IPS-18c (cell line): ENCODE data around the gene TTBK2.
A peak's percentile ranks its signal among the peaks of the same experiment; 100 is the strongest.

Experiments
- H3K4me3 ChIP-seq: 2 replicates; pipeline ENCODE4 v1.7.0; 2013; ENCODE audit warnings: low read depth, mild to moderate bottlenecking, low read length, moderate library complexity; ENCODE audit not compliant: insufficient read depth
- H3K9me3 ChIP-seq: one replicate; pipeline ENCODE4 v1.6.1; 2013; ENCODE audit warnings: mild to moderate bottlenecking, low read length, moderate library complexity; ENCODE audit not compliant: control insufficient read depth, insufficient read depth

TTBK2 gene

DNA sequence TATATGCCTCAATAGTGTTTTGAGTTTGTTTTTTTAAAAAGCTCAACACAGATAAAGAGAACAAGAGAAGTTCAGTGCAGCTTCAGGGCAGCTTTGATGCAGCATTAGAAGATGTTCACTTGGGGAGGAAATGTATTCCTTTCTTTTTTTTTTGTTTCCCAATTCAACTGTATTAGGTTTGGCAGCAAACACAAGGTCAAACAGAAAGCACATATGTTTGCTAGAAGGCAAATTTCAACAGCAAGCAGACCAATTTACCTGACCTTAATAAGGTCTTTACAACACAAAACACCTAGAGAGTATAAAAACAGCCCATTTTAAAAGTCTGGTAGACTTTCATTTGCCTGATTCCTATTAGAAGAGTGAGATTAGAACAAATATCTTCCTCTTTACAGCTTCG, 176.4 kb downstream of the TTBK2 start:
- H3K9me3 ChIP-seq, result no peaks in the 10 kb centered on the region

DNA sequence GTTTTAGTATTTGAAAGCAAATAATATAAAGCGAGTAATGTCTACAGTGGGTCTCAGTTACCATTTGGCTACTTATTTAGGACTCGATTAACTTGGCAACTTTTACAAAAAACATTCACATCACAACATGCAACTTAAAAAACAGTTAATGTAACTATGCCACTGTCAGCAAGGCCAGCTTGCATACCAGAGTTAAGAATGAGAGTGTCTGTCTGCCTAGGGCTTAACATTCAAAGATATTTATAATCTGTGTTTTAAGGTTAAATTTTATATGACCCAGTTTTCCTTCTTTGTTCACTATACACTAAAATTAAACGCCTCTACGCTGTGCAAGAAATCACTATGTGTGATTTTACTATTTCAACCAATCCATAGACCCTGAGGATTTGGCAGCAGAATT, 178.4 kb downstream of the TTBK2 start:
- Histone ChIP-seq H3K9me3 (no peaks in the 10 kb centered on the region), H3K4me3 (no peak overlapping the region)

More for the DNA sequence above, 176.4 kb downstream of the TTBK2 start:
- H3K4me3 ChIP-seq, result no peak overlapping the region

DNA sequence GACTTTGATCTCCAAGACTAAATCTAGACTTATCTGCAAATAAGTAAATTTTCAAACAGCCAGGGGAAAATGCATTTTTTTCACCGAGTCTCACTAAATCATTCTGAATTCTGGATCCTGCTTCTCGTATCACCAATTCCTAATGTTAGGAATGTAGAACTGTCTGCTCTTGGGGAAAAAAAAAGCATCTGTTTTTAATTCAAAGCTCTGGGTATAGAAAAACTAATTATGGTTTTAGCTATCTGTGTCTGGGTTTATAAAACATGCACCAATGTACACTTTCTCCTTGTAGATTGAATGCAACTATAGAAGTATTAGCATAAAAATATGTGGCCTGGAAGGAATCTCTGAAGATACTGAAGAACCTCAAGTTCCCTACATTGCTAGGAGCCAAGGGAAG, 178.9 kb downstream of the TTBK2 start:
- H3K4me3 ChIP-seq, result no peak overlapping the region
- no peaks in the 10 kb centered on the region for H3K9me3 ChIP-seq

DNA sequence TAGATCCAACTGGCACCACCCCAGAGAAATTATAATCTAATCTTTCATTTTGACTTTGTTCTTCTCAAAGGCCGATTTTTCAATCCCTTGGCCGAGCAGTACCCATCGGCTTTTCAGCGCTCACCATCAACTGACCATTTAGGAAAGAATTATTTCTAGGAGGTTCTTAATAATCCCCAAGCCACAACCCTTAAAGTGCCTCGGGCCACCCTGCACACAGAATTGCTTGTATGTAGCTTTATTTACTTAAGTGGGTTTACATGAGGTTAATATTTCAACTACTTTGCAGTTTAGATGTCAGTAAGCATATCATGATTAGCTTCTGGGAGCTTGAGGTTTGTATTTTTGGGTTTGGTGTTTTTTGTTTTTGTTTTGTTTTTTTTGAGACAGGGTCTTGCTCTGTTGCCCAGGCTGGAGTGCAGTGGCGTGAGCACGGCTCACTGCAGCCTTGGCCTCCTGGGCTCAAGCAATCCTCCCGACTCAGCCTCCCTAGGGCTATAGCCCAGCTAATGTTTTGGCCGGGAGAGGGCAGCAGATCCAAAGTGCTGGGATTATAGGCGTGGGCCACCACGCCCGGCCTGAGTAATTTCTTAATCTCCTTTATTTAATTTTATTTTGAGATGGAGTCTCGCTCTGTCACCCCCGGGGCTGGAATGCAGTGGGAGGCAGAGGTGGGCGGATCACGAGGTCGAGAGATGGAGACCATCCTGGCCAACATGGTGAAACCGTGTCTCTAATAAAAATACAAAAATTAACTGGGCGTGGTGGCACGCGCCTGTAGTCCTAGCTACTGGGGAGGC, 182.8 kb downstream of the TTBK2 start:
- Histone ChIP-seq H3K9me3 (no peaks in the 10 kb centered on the region), H3K4me3 (peak overlapping the region; percentile 91)

DNA sequence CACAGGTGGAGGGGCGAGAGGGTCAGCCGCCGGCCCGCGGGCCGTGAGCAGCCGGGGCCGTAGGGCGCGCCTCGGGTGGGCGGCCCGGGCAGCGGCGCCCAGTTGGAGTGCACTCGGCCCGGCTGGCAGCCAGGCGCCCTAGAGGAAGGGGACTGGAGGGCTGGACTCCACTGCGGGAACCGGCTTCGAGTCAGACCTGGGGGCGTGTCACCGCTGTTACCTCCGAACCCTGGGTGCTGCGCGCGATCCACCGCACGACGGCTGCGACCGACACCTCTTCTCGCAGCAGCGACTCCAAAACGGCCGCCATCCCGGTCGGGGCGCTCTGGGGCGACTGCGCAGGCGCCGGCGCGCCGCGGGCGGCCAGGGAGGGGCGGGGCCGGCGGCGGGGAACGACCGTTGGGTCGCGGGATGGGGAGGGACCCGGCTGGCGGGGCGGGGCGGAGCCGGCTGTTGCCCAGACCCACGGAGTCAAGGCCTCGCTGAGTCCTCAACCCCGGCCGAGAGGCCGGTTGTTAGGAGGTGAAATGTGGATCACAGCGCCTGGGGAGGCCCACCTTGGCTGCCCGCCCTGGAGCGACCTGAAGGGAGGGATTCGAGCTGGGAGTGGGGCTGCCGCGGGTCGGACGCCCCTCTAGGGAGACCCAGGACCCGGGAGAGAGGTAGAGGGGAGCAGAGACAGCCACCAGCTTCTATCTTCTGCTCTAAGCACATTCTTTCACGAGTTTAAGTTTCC, 183.6 kb downstream of the TTBK2 start, which contains the start of gene CDAN1:
Gene CDAN1 (minus strand): TSS at position 336 of the 736 bp plus-strand sequence. CDS start 26 bp downstream, at position 310.
- H3K4me3 ChIP-seq, result peak within 1 kb of the TSS; percentile 91
- H3K9me3 ChIP-seq, result no peaks in the 10 kb centered on the region

DNA sequence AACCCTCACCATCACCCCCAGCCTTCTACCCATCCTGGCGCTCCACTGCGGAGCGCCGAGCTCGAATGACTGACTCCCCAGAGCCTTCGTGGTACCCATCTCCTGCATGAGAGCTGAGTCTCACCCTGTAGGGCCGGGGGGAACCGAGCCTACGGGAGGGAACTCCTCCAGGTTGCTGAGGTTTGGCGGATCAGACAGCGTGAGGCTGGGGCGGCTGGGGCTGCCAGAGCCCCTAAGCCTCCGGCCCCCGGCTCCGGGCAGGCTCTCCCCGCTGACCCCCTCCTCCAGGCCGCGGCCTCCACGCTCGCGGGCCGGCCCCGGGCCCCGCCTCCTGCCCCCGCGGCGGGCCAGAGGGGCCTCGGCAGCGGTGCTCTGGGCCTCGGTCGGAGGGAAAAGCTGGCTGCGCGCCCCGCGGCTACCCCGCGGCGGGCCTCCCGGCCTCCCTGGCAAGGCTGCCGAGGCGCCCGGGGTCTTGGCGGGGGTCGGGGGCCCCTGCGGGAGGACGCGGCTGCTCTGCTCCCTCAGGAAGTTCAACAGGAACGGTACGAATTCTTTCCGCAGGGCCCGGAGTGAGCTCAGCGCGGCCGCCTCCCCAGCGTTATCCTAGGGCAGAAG, 184.3 kb downstream of the TTBK2 start:
- no peaks in the 10 kb centered on the region for H3K9me3 ChIP-seq
- peak overlapping the region; percentile 91 for H3K4me3 ChIP-seq

DNA sequence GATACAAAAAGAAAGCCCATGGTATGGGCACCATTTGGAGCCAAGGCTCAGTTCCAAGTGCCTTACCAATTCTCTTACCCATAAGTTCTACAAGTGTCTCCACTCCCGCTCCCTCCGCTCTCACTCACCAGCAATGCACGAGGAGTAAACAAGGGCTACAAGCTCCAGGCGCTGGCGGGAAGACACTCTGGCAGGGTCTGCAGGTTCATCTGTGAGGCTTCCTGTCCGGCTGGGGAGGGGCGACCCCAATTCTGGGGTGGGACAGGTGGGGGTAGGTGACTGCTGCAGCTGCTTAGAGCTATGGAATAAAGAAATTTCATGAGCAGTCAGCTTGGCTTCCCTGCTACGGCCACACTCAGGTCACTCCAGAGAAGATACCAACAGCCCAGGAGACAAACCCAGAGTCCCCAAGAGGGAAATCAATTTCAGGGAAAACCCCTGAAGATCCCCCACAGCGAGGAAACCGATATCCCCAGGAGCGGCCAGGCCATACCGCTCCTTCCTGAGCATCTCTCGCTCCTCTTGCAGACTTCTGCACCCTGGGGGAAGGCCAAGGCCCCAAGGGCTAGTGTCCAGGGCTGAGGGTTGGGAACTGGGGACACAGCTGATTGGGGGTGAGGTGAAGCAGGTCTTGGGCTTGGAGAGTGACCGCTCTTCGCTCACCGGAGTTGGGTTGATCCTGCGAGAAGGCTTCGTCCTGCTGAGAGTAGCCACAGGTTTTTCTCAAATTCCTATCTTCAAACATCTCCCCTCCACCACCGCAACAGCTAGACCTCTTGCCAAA, 185.0 kb downstream of the TTBK2 start:
- H3K9me3 ChIP-seq, result no peaks in the 10 kb centered on the region
- peak overlapping the region; percentile 91 for H3K4me3 ChIP-seq

DNA sequence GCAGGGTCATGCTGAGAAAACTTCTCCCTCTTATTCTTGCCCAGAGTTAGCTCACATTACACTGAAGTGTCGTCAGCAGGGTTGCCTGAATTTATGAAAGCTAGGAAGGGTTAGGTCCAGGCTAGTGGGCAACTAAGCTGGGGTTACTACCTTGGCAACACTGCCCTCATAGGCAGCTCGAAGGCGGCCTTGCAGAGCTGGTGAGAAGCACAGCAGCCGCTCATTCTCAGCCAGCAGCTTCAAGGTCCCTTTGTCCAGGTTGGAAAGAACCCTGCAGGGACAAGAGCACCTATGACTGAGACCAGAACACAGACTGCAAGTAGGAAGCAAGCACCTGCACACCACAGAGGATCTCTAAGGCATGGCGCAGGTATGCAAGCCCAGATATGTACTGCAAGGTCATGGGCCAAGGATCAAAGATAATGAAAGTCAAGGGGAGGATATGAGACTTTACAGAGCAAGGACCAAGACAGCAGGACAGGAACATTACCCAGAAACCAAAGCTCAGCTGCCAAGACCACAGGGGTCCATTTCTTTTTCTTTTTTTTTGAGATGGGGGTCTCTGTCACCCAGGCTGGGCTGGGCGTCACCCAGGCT, 186.4 kb downstream of the TTBK2 start:
- no peaks in the 10 kb centered on the region for H3K9me3 ChIP-seq

DNA sequence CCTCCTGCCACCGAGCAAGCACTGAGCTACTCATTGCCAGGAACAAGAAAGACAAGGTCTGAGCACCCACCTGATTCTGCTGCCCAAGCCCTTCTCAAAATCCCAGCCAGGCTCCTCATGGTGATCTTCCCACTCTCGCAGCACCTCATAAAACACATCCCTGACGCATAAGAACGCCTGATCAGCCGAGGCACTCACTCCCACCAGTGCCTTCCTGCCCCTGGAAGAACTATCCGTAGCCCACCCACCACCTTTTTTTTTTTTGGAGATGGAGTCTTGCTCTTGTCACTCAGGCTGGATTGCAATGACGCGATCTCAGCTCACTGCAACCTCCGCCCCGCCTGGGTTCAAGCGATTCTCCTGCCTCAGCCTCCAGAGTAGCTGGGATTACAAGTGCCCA, 187.6 kb downstream of the TTBK2 start:
- no peak overlapping the region for H3K4me3 ChIP-seq

More for the DNA sequence above, 186.4 kb downstream of the TTBK2 start:
- H3K4me3 ChIP-seq, result no peak overlapping the region

DNA sequence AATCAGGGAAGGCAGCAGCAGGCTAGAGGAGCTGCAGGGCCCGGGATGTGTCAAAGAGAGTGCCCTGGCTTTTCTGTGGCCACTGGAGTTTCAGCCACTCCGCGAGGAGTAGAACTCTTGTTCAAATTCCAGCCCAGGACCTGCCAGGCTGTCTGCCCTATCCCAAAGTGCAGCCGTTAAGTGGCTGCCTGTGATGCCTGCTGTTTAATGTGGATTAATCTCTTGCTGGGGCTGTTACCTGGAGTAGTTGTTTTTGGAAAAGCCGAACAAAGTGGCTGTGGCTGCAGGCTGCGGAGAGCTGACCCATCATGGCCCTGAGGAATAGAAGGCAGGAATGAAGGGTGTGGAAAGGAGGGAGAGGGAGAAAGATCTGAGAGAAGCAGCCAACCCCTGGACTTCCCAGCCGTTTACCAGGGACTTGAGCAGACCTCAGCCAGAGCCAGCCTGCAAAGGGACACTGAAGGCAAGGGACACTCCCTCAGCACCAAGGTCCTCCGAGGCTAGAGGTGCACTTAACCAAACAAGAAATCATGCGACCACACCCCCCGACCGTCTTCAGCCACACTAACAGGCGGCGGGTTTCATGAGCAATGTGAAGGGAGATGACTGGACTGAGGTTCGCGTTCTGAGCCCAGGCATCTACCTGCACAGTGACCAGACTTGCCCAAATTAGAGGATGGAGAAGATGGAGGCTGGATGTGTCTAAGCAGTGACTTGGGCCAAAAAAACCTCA, 188.3 kb downstream of the TTBK2 start:
- H3K4me3 ChIP-seq, result no peak overlapping the region
- H3K9me3 ChIP-seq, result no peaks in the 10 kb centered on the region

More for the DNA sequence above, 187.6 kb downstream of the TTBK2 start:
- no peaks in the 10 kb centered on the region for H3K9me3 ChIP-seq

DNA sequence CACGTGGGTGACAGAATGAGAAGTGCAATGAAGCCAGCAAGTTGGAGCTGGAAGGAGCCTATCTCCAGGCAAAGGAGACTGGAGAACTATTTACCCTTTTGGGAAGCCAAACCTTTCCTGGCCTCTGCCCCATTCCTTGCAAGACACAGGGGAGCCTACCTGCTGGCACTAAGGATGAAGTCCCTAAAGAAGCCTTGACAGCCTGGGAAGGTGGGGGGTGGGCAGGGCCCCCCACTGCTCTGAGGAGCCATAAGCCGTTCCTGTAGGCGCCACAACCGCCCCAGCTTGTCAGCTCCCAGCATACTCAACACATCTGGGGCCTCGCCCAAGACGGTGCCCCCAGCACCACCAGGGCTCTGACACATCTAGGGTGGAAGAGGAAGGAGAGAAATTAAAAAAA, 189.1 kb downstream of the TTBK2 start:
- Histone ChIP-seq H3K4me3 (no peak overlapping the region), H3K9me3 (no peaks in the 10 kb centered on the region)

DNA sequence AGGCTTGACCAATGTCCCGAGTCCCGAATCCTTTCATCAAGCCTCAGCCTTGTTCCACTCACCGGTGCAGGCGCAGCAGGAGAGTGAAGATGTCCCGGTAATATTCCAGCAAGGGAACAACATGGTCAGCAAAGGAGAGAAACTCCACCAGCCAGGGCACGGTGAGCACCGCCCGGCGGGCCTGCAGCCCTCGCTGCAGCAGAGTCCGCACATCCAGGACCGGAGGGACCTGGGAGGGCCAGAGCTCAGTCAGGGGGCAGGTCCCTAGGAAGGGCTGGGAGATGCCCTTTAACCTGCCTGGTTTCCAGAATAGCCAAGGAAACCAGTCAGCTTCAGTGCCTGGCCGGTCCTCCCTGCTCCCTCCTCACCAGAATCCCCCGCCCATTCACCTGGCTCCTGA, 190.0 kb downstream of the TTBK2 start:
- Histone ChIP-seq H3K9me3 (no peaks in the 10 kb centered on the region), H3K4me3 (no peak overlapping the region)

DNA sequence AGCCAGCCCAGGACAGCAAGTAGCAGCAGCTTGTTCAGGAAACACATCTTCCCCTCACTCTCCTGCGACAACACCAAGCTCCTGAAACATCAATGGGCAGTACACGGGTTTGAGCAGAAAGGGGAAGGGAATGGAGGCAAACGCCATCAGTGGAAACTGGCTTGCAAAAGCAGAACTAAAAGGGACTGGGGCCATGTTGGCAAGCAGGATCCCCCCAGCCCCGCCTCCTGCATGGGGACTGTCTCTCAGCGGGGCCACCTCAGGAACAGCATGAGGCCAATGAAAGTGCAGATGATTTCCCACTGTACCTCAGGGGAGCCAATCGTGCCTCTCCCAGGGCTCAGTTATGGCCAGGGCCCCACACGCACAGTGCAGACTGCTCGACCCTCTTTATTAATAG, 190.4 kb downstream of the TTBK2 start:
- Histone ChIP-seq H3K9me3 (no peaks in the 10 kb centered on the region), H3K4me3 (no peak overlapping the region)

DNA sequence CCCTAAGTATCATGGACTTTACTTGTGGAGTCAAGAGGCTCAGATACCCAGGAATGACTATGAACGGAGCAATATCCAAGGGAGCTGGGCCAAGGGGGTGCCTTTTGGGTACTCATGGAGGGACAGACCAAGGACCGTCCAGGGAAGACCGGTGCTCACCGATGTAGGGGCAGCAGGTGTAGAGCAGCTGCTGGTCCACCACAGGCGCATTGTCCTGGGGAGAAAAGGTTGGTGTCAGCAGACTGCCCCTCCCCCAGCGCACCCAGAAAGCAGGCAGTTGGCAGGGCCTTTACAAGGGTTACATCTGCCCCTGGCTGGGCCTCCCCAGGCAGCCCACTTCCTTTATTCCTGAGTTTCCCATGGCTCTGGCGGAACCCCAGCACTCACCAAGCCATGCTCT, 191.2 kb downstream of the TTBK2 start:
- Histone ChIP-seq H3K4me3 (no peak overlapping the region), H3K9me3 (no peaks in the 10 kb centered on the region)

DNA sequence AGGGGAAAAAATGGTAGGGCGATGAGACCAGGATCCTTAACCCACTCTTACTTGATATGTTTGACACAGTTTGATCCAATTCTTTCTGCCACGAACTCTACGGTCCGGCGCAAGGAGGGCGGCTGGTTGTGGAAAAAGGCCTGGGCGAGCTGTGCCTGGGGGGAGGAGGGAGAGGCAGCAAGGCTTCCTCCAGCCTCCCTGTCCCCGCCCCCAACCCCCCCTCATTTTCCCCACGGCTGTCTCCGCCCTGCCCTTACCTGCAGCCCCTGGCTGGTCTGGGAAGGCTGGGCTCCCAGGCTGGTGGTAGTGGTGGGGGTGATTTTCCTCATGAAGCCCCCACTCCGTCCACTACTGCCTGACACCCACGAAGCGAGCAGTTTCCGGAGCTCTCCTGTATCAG, 191.6 kb downstream of the TTBK2 start:
- H3K9me3 ChIP-seq, result no peaks in the 10 kb centered on the region
- H3K4me3 ChIP-seq, result no peak overlapping the region

DNA sequence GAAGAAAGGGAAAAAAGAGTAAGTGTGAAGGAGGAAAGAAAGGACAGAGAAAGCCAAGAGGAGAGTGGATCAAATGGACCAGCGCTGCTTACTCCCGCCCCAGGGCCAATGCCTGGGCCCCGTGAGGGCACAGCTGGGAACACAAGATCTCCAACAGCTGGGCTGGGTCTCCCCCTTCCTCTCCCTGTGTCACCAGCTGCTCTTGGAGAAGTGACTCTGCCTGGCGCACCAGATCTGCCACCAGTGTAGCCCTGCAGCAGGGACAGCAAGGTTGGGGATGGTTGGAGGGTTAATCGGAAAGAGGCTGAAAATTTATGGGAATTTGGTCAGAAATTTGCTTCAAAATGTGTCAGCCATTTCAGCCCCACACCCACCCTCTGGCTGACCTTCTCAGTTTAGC, 192.0 kb downstream of the TTBK2 start:
- Histone ChIP-seq H3K9me3 (no peaks in the 10 kb centered on the region), H3K4me3 (no peak overlapping the region)
